GM19240 (cell line): ENCODE measurements around the gene CHMP2A.

Source experiments
- DNase-seq: peaks from one replicate; pipeline ENCODE4 v3.0.0; 2011; ENCODE audit warnings: low spot score; ENCODE audit not compliant: insufficient read length

CHMP2A gene

DNA sequence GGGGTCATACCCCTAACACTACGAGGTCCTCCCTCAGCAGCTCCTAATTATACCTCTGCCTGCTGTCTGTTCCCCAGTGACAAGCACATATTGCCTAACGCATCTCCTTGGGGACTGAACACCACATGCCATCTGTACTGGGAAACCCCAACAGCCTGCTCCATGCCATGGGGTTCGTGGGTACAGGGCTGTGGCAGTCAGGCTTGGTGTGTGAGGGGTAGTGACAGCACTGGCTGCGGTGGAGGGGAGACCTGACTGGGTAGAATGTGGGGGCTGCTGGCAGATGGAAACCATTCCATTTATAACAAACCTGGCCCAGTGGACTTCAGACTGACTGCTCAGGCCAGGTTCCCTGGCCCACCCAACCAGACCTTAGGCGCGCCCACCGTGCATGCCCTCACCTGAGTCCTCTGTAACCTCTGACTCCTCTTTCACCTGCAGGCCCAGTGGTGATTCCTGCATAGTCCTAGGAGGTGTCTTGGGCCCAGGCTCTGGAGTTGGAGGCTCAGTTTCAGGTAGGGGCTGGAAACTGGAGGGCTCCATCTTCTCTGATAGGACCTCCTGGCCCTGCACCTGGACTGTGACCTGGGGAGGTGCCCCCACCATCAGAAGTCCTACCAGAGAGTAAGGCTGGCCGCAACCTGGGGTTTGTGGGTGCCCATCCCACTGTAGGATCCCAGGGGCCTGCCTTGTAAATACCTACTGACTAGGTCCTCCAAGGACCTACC is 15.2 kb upstream of the CHMP2A start:
- no peak for DNase-seq

DNA sequence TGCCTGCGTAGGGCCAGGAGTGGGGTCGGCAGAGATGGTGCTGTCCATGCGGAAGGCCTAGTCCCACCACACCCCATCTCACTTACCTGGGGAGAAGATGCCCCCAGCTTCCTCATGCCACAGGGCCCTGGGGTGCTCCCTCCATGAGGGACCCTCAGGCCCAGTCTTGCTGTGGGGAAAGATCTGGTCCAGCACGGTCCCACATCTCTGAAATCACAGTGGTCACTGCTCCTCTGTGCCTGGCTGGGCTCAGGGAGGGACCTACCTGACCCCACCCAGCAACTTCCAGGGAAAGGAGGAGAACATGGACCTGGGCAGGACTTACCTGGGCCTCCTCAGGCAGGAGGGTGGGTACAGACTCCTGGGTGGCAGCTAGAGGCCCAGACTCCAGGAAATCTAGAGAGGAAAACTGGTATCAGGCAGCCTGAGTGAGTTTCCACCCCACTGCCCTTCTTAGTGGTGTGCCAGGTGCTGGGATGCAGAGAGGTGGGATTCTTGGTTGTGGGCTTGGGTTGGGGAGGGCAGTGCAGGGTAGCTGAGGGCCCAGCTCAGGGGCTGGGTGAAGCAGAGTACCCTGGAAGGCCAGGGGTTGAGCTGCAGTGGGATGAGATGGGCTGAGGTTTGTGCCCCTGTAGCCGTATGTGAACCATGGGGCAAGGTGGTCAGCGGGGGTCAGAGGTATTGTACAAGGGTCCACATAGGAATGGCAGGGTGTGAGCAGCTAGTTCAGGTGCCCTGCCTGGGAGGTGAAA is 14.5 kb upstream of the CHMP2A start:
- no peak for DNase-seq

DNA sequence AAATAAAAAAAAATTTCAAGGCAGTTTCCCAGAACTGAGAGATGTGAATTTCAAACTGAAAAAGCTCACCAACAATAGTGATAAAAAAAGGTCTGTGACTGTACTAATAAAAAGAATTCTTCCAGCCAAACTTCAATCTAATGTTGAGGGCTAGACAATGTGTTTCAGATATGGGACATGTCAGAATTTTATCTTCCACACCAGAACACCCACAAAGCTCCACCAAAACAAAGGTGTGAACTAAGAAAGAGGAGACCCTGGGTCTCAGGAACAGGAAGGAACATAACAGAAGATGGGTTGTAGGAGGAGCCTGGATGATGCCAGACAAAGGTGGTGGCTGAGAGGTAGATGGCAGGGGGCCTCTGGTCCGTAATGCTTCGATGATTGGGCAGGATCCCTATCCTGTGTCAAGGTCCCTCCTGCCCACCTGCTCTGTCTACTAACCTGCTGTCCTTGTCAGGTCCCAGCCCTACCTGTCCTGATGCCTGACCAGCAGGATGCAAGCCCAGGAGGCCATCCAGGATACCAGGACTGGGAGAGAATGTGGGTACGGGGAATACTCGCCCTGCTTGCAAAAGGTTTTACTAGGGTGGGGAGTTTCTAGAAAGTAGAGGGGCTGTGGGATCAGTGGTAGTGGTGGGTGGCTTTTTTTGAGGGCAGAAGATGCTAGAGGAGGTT is 13.7 kb upstream of the CHMP2A start:
- DNase-seq = no peak

DNA sequence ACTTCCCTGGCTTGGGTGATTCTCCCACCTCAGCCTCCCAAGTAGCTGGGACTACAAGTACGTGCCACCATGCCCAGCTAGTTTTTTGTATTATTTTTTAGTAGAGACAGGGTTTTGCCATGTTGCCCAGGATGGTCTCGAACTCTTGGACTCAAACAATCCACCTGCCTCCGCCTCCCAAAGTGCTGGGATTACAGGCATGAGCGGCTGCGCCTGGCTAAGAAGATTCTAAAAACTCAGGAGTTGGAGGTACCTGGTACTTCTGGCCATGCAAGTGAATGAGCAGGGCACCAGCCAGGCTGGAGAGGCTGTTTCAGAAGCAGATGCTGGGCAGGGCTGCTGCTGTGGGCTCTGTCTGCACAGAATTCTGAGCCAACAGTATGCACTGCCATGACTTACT is 12.1 kb upstream of the CHMP2A start:
- DNase-seq = no peak

DNA sequence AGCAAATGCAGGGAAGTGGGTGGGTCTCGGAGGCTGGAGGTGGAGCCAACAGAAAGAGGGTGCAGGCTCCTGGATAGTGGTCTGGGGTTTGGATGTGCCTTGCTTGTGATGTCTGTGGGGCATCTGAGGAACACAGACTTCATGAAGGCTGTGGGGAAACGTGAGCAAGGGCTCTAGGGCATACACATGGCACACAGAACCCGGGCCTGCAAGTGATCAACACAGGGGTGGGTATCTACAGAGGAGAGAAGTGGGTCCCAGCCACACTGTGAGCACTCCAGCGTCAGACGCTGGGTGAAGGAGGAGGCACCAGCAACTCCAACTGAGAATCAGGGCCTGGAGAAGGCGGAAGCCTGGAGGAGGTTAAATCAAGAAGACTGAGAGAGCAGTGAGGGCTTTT is 8.9 kb upstream of the CHMP2A start:
- DNase-seq = no peak

DNA sequence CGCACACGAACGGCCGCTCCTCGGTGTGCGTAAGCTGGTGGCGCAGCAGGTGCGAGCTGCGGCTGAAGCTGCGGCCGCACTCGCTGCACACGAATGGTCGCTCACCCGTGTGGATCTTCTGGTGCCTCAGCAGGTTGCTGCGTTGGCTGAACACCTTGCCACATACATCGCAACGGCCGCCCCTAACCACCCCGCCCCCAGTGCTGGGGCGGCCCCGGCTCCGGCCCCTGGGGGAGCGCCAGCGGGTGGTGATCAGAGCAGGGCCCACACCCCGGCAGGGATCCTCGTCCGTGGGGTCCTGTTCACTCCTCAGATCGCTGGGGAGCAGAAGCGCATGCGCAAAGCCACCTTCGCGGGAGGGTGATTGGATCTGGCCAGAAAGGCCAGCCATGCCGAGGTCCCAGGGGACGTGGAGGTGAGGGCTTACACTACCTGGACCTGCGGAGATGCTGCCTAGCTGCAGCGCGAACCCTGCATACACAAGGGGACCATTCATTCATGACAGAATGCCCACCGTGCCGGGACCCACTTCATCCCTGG is 8.2 kb upstream of the CHMP2A start:
- no peak for DNase-seq

DNA sequence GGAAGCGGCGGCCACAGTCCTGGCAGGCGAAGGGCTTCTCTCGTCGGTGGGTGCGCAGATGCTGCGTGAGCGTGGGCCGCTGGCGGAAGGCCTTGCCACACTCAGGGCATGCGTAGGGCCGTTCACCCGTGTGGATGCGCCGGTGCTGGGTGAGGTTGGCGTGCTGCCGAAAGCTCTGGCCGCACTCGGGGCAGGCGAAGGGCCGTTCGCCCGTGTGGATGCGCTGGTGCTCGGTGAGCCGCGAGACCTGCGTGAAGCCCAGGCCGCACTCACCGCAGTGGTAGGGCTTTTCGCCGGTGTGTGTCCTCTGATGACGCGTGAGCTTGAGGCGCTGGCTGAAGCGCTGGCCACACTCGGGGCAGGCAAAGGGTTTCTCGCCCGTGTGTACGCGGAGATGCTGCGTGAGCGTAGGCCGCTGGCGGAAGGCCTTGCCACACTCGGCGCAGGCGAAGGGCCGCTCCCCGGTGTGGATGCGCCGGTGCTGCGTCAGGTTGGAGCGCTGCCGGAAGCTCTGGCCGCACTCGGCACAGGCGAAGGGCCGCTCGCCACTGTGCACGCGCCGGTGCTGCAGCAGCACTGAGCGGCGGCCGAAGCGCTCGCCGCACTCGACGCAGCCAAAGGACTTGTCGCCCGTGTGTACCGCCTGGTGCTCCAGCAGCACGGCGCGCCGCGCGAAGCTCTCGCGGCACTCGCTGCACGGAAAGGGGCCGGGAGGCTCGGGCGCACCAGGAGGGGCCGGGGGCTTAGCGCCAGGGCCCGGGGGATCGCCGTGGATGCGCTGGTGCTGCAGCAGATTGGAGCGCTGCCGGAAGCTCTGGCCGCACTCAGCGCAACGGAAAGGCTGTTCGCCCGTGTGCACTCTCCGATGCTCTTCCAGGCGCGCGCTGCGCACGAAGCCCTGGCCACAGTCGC is 7.5 kb upstream of the CHMP2A start:
- DNase-seq = no peak

DNA sequence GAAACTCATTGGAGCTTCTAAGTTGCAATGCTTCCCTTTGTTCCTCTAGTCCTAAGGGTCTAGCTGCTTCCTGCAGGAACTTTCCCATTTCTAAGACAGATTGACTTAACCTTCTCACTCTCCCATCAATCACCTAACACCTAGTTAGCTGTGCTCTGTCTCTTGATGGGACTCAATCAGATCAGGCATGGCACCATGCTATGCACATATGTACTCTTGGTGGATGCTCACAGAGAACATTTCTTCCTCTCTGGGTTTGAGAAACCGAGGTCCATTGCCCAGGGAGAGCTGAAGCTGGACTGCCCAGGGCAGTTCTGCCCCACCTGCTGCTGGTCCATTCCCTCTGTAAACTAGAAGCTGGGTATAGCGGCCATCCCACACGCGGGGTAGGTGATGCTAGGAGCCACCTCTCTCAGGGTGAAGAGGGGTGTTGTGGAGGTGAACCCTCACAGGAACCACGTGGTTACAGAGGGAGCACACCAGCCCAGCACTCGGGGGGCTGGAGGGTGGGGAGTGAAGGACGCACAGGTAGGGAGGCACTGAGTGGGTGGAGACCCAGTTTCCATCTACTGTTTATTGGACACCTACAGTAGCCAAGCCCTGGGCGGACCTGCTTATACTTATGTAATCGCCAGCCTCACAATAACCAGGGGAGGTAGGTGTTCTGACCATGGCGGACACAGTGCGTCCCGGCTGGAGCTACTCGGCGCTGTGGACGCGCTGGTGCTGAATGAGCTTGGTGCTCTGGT is 6.6 kb upstream of the CHMP2A start:
- DNase-seq = no peak

DNA sequence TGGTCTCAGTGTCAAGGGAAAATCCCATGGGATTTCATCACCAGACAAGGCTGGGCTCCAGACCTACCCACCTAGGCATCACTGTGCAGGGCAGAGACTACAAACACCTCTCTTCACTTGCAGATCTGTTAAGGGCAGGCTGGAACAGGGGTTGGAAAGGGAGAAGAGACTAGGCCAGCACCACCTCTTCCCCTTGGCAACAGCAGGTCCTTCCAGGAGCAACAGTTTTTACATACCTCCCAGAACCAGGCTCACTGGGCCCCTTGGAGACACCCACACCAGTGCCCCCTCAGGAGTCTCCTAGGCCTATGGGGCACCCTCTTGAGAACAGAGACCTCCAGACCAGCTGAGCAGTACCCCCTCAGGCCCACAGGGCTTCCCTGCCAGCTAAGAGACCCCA is 6.0 kb upstream of the CHMP2A start:
- DNase-seq = no peak

DNA sequence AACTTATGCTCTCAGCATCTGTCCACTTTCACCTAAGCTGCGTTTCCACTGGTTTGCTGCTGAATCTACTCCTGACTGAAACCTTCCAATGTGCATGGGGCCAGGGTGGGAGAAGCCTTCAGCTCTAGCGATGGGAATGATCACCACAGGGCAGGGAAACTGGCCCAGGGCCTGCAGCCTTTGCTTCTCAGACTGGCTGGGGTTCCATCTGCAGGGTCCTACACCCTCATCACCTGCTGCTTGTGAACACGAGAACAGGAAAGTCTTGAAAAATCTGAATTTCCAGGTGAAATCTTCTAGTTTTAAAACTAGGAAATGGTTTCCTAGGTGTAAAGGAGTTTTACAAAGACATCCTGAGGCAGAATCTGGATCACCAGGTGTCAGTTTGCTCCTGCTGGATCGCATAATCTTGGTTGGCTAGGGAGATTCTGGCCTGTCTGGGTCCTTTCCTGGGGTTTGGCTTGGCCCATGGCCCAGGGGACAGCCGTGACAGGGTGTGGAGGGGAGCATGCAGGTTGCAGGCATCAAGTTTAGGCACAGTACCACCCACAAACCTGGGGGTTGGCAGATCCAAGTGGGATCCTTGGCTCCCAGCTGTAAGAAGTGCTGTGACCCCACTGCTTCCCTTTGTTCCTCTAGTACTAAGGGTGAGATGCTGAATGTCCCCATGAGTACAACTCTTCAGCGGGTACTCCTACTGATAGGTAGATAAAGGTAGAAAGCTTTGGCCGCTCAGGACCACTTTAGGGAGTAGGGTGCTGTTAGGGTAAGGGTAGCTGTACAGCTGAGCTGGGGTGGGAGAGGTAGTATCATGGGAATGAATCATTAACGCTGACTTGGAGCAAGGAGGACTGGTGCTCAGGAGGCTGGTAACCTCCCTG is 5.3 kb upstream of the CHMP2A start:
- DNase-seq = no peak

DNA sequence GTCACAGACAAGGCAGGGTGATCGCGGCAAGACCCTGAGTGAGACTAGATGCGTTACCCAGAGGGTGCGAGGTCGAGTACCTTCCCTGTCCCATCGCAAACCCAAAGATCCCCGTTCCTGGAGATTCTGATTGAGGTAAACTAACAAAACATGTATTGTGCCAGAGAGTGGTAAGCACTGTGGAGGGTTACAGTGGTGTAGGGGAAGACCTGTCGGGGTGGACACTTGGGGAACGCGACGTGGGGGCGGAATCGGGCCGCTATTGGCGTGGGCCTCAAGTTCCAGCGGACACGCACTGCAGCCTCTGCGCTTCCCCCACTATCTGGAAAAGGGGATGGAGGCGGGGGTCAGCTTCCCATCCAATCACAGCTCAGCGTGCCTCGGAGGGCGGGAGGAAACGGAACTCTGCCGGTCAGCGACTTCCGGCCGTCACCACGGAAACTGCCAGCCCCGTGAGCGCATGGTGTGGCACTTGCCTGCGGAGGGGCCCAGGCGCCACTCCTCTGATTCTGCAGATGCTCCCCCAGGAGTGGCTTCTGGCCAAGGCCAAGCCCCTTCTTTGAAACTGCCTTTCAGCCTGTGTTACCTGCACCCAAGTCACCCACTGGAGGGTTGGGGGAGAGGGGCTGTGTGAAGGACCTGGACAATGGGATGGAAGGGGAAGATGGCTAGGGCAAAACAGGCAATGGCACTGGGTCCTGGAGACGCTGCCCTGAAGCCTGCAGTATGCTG is 4.5 kb upstream of the CHMP2A start:
- peak; percentile 97 for DNase-seq

DNA sequence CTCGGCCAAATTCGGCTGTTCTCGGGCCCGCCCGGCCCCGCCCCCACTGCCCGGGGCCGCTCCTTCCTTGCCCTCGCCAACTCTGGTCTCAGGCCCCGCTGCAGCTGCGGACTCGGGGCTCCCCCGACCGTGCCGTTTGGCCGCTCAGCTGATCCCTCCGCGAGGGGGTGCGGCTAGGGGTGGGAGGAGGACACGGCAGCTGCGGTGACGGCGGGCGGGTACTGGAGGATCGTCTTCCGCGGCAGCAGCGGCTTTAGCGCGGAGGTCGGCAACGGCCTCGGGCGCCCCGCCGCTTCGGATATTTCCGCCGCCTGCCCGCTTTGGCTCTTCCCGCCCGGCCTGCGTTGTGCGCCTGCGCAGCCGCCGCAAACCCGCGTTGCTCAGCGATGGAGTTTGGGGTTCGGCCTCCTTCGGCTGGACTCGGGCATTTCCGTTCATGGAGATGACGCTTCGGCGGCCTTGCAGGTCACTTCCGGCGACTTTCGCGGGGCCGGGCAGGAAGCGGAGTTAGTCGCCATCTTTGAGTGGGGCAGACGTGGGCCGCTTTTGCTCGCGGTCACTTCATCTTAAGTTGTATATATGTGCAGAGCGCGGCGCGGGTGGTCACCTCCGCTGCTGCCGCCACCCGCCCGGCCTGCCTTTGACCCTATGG is 3.8 kb upstream of the CHMP2A start:
- peak; percentile 85 for DNase-seq

DNA sequence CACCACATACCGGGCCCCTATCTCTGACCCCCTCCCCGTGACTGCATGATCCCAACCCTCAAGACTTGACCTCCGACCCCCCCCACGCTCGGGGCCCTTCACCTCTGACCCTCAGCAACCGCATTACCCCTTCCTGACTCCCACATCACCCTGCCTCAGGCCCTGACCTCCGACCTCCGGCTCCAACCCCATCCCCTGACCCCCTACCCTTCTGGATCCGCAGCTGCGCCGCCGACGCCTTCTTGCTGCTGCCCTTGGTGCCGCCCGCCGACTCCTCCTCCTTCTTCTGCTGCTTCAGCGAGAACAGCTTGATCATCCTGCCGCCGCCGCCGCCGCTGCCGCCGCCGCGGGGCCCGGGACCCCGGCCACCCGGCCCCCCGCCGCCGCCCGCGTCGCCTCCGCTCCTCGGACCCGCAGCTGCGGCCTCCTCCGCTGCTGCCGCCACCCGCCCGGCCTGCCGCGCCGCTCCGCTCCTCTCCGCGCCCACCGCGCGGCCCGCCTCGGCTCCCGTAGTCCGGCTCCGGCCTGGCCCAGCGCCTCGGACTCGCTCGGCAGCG is 3.2 kb upstream of the CHMP2A start, which contains the start of gene UBE2M:
Gene UBE2M, minus strand, starts transcription at position 546 of the 557 bp plus-strand sequence. Its CDS starts 230 bp downstream, at position 316.
- no peak for DNase-seq

DNA sequence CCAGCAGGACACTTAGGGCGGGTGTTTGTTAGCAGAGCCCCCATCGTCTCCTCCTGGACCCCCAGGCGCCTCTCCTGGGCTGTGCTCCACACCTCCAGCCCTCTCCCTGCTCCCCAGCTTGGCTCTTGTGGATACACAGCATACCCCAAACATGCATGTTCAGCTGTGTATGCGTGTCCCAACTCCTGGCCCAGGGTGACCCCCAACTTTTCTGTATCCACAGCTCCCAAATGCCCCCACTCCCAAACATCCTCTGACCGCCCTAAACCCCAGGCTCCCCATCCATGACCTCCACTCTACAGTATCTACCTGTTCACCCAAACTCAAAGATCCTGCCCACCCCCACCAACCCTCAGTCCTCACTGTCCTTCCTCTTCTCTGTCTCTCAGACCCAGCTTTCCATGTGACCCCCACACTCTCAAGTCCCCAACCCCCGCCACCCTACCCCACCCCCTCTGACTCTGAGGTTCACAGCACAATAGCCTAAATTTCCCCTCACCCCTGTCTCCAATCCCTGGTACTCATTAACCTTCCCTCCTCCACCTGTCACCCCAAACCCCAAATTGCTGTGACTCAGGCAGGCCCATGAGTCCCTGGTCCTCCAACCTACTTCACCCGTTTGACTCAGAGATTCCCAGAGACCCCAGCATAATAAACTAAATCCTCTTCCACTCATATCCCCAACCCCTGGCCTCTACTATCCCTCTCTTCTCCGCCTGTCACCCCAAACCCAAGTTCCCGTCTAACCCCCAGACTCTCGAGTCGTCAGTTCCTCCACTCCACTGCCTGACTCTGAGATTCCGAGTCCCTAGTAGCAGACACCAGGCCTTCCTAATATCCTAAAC is 2.5 kb upstream of the CHMP2A start:
- DNase-seq = no peak

DNA sequence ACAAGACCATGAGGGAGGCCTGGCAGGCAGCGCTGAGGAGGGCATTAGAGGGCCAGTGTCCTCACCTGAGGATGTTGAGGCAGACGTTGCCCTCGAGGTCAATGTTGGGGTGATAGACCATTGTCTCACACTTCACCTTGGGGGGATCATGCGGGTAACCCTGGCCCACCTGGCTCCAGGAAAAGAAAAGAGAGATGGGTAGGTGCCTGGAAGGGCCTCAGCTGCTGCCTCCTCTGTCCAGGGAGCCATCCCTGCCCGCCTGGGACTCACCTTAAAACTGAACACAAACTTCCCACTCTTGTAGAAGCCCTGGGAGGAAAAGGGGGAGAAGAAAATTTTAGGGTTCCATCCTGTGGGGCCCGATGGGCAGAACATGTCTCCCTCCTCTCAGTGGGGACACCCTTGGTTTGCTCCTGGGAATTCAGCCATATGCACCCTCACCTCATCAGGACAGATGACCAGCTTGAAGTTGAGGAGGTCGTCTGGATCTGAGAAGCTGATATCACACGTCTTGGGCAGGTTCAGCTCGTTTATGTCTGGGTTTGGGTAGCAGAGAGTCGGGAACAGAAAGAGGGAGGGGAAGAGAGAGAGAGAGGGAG is 1.8 kb upstream of the CHMP2A start:
- no peak for DNase-seq

DNA sequence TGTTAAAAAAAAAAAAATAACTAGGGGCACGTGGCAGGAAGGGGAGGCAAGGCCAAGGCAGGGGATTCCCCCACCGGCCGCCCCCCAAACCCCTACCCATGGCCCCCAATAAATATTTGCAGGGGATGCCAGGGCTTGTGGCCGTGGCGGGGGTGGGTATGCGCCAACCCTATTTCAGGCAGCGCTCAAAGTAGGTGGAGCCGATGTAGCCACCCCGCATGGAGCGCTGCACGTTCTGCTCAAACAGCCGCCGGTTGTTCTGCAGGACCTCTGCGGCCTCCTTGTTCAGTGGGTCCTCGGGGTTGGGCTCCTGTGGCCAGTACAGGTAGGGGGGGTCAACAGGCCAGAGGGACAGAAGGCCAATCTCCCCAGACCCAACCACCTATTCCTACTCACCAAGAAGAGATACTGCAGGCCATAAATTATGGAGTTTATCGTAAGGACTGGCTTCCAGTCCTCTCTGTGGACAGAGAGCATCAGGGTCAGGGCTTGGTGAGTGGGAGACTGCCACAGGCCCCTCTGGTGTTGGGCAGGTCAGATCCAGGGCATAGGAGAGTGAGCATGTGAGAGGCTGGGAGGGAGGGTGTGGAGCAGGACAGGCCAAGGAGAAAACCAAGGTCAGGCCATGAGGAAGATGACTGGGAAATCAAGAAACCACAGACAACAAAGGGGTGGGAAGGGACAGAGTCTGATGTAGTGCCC is 1.2 kb upstream of the CHMP2A start:
- DNase-seq = no peak
